IPS-15b (cell line): ENCODE results near the gene TOP3B.

Experiments
- H3K27me3 ChIP-seq: one replicate; pipeline ENCODE4 v1.6.1; 2013; ENCODE audit warnings: low read length; ENCODE audit not compliant: control insufficient read depth, insufficient read depth
- H3K36me3 ChIP-seq: one replicate; pipeline ENCODE4 v1.6.1; 2013; ENCODE audit warnings: low read length; ENCODE audit not compliant: control insufficient read depth, insufficient read depth
- H3K4me1 ChIP-seq: one replicate; pipeline ENCODE4 v1.6.1; 2013; ENCODE audit warnings: mild to moderate bottlenecking, low read length; ENCODE audit not compliant: control insufficient read depth, insufficient read depth
- H3K4me3 ChIP-seq: one replicate; pipeline ENCODE4 v1.5.1; 2013; ENCODE audit warnings: low read depth, low read length
- H3K9ac ChIP-seq: one replicate; pipeline ENCODE4 v1.6.1; 2013; ENCODE audit warnings: low read depth, mild to moderate bottlenecking, low read length
- H3K9me3 ChIP-seq: one replicate; pipeline ENCODE4 v1.6.1; 2013; ENCODE audit warnings: mild to moderate bottlenecking, low read length; ENCODE audit not compliant: control insufficient read depth, insufficient read depth

TOP3B gene

GRCh38 chr22:22021162-22021750 is 38.7 kb upstream of the TOP3B start:
- no peak overlapping the region for H3K4me3 ChIP-seq
- no peaks in the 10 kb centered on the region for H3K9me3 ChIP-seq
- no peak overlapping the region for H3K9ac ChIP-seq
- peaks cover 5% of the 10 kb centered on the region for H3K4me1 ChIP-seq
- peaks cover 74% of the 10 kb centered on the region for H3K27me3 ChIP-seq
- no peaks in the 10 kb centered on the region for H3K36me3 ChIP-seq

GRCh38 chr22:22020425-22020852 is 37.9 kb upstream of the TOP3B start:
- Histone ChIP-seq H3K36me3 (no peaks in the 10 kb centered on the region), H3K9ac (no peak overlapping the region), H3K9me3 (no peaks in the 10 kb centered on the region), H3K4me1 (no peaks in the 10 kb centered on the region), H3K4me3 (no peak overlapping the region), H3K27me3 (peaks cover 74% of the 10 kb centered on the region)

- Histone ChIP-seq H3K36me3 (no peaks in the 10 kb centered on the region), H3K9ac (no peak overlapping the region), H3K9me3 (no peaks in the 10 kb centered on the region), H3K4me3 (no peak overlapping the region), H3K27me3 (peaks cover 72% of the 10 kb centered on the region), H3K4me1 (no peaks in the 10 kb centered on the region)
Observed at GRCh38 chr22:22019659-22020424, 37.3 kb upstream of the TOP3B start.

GRCh38 chr22:22018825-22019658 is 36.5 kb upstream of the TOP3B start:
- H3K4me3 ChIP-seq: no peak overlapping the region
- H3K9me3 ChIP-seq: no peaks in the 10 kb centered on the region
- peaks cover 74% of the 10 kb centered on the region for H3K27me3 ChIP-seq
- no peaks in the 10 kb centered on the region for H3K4me1 ChIP-seq
- H3K36me3 ChIP-seq: no peaks in the 10 kb centered on the region
- H3K9ac ChIP-seq: no peak overlapping the region

GRCh38 chr22:22015631-22016030 is 33.0 kb upstream of the TOP3B start:
- H3K36me3 ChIP-seq: no peaks in the 10 kb centered on the region
- peaks cover 63% of the 10 kb centered on the region for H3K27me3 ChIP-seq
- no peak overlapping the region for H3K4me3 ChIP-seq
- no peak overlapping the region for H3K9ac ChIP-seq
- no peaks in the 10 kb centered on the region for H3K4me1 ChIP-seq
- H3K9me3 ChIP-seq: no peaks in the 10 kb centered on the region

GRCh38 chr22:22014285-22014659 is 31.7 kb upstream of the TOP3B start:
- H3K4me1 ChIP-seq: no peaks in the 10 kb centered on the region
- peaks cover 67% of the 10 kb centered on the region for H3K27me3 ChIP-seq
- H3K9ac ChIP-seq: no peak overlapping the region
- H3K4me3 ChIP-seq: no peak overlapping the region
- H3K36me3 ChIP-seq: no peaks in the 10 kb centered on the region
- H3K9me3 ChIP-seq: no peaks in the 10 kb centered on the region

- Histone ChIP-seq H3K27me3 (peaks cover 72% of the 10 kb centered on the region), H3K36me3 (no peaks in the 10 kb centered on the region), H3K9ac (no peak overlapping the region), H3K9me3 (no peaks in the 10 kb centered on the region), H3K4me1 (no peaks in the 10 kb centered on the region), H3K4me3 (no peak overlapping the region)
Observed at GRCh38 chr22:22013559-22014284, 31.1 kb upstream of the TOP3B start.

GRCh38 chr22:22011964-22012363 is 29.4 kb upstream of the TOP3B start:
- Histone ChIP-seq H3K9ac (no peak overlapping the region), H3K4me1 (no peaks in the 10 kb centered on the region), H3K27me3 (peaks cover 69% of the 10 kb centered on the region), H3K36me3 (no peaks in the 10 kb centered on the region), H3K4me3 (no peak overlapping the region), H3K9me3 (no peaks in the 10 kb centered on the region)

GRCh38 chr22:22010358-22010757 is 27.8 kb upstream of the TOP3B start:
- H3K27me3 ChIP-seq: peaks cover 73% of the 10 kb centered on the region
- no peak overlapping the region for H3K4me3 ChIP-seq
- H3K9me3 ChIP-seq: no peaks in the 10 kb centered on the region
- H3K36me3 ChIP-seq: no peaks in the 10 kb centered on the region
- H3K4me1 ChIP-seq: no peaks in the 10 kb centered on the region
- H3K9ac ChIP-seq: no peak overlapping the region

GRCh38 chr22:22009661-22010060 is 27.1 kb upstream of the TOP3B start:
- Histone ChIP-seq H3K4me3 (no peak overlapping the region), H3K36me3 (no peaks in the 10 kb centered on the region), H3K9ac (no peak overlapping the region), H3K4me1 (no peaks in the 10 kb centered on the region), H3K27me3 (peaks cover 74% of the 10 kb centered on the region), H3K9me3 (no peaks in the 10 kb centered on the region)

GRCh38 chr22:22006596-22006990 is 24.0 kb upstream of the TOP3B start:
- Histone ChIP-seq H3K4me1 (no peaks in the 10 kb centered on the region), H3K9ac (no peak overlapping the region), H3K9me3 (no peaks in the 10 kb centered on the region), H3K27me3 (peaks cover 82% of the 10 kb centered on the region), H3K36me3 (no peaks in the 10 kb centered on the region), H3K4me3 (no peak overlapping the region)
